Cortex of kidney (tissue), 1 donor: ENCODE results near the gene NES.

Experiments
- DNase-seq: peaks from one replicate; lab custom pipeline; 2025; lab: John Stamatoyannopoulos, UW

The NES gene

GRCh38 chr1:156622581-156623297 lies 54.5 kb downstream of the NES start:
- no peak for DNase-seq

GRCh38 chr1:156619582-156619955 lies 57.6 kb downstream of the NES start:
- no peak for DNase-seq

GRCh38 chr1:156618853-156619581 lies 58.2 kb downstream of the NES start, which contains the start of gene HAPLN2:
Gene HAPLN2, plus strand, starts transcription at chr1:156619415. Its CDS starts 4,076 bp downstream, at chr1:156623491.
- DNase-seq = no peak
